ENCODE data around the gene CNTN4. TPM values are rescaled to one million over a fixed set of nuclear protein-coding genes. Genes with fewer than 3 reads are reported as not detected.
A peak's percentile ranks its signal among the peaks of the same experiment; 100 is the strongest.
"Not testable (repeated sequence)": the region's sequence is repeated elsewhere in the genome, so short reads cannot be mapped to it uniquely, and the experiment has no call there.

Gene CNTN4
- total RNA-seq, result 37.5 TPM

DNA sequence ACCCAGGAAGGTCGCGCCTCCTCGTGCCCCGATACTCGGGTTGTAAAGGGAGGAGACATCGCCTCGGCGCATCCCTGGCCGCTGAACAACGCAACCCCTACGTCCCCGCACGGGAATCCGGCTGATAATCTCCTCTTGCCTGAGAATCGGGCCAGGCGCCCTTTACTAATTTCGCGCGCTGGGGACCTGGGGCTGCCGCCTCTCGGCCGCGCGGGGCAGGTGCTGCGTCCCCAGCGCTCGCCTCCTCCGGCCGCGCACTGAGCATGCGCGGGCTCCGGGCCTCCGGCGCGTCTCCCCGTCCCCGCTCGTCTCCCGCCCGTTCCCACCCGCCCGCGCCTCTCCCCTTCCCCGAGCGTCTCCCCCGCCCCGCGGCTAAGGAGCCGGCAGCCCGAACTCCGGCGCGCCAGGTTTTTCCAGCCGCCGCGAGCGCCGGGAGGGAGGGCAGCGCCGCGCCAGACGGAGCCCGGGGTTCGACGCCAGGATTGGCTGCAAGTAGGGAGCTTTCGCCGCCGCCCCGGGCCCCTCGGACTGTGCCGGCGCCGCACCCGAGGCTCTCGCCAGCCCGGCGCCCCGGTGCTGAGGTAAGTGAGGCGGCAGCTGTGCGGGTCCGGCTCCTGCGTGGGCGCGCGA lies at the start of gene CNTN4:
CNTN4 (plus strand) TSS at position 469 of the 630 bp plus-strand sequence.
- H3K4me3 ChIP-seq, result peak within 1 kb of the TSS; percentile 51 to 77
- no peaks in the 10 kb centered on the region for H3K27me3 ChIP-seq
- H3K4me1 ChIP-seq, result no peaks in the 10 kb centered on the region
- peak; percentile 23 to 88 for DNase-seq (ENCODE audit: low spot score in 2 of 2)
- intact Hi-C loops (cut with DNase I), result loop anchor here (1.0 to 10.0 kb wide), 2 partner anchors 19 to 1026 kb away; partner anchors contain the start of gene TRNT1
- TF ChIP-seq, protein P1, sequence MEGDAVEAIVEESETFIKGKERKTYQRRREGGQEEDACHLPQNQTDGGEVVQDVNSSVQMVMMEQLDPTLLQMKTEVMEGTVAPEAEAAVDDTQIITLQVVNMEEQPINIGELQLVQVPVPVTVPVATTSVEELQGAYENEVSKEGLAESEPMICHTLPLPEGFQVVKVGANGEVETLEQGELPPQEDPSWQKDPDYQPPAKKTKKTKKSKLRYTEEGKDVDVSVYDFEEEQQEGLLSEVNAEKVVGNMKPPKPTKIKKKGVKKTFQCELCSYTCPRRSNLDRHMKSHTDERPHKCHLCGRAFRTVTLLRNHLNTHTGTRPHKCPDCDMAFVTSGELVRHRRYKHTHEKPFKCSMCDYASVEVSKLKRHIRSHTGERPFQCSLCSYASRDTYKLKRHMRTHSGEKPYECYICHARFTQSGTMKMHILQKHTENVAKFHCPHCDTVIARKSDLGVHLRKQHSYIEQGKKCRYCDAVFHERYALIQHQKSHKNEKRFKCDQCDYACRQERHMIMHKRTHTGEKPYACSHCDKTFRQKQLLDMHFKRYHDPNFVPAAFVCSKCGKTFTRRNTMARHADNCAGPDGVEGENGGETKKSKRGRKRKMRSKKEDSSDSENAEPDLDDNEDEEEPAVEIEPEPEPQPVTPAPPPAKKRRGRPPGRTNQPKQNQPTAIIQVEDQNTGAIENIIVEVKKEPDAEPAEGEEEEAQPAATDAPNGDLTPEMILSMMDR (IDR thresholded peaks at IDR 0.05), result peak; percentile 32 to 57 (median 47)
- no peaks in the 10 kb centered on the region for H3K9me3 ChIP-seq
- no peaks in the 10 kb centered on the region for H3K36me3 ChIP-seq
- H3K27ac ChIP-seq, result peak within 1 kb of the TSS; percentile 82 to 93

DNA sequence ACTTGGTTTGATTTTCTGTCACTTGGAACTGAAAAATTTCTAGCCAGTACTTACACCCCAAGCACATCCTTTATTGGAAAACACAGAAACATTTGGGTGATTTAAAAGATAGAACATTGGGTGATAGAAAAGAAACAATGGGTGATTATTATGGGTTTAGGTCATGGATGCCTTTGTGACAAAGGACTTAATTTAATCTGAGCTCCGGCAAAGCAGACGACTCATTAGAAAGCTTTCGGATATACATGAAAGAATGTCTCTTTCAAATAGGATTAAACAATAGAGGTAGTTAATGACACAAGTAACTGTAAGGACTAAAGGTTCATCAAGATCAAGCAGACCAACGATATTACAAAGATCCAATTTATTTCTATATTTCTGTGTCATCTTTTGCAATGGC lies 37.3 kb upstream of the CNTN4 start:
- H3K36me3 ChIP-seq, result no peaks in the 10 kb centered on the region
- TF ChIP-seq, protein P1 (IDR thresholded peaks at IDR 0.05), result no peak
- DNase-seq (ENCODE audit: low spot score in 2 of 2), result no peak
- H3K4me1 ChIP-seq, result no peaks in the 10 kb centered on the region
- no peaks in the 10 kb centered on the region for H3K27me3 ChIP-seq
- intact Hi-C loops (cut with DNase I), result no loop called here
- no peak overlapping the region for H3K27ac ChIP-seq
- no peak overlapping the region for H3K4me3 ChIP-seq
- no peaks in the 10 kb centered on the region for H3K9me3 ChIP-seq

DNA sequence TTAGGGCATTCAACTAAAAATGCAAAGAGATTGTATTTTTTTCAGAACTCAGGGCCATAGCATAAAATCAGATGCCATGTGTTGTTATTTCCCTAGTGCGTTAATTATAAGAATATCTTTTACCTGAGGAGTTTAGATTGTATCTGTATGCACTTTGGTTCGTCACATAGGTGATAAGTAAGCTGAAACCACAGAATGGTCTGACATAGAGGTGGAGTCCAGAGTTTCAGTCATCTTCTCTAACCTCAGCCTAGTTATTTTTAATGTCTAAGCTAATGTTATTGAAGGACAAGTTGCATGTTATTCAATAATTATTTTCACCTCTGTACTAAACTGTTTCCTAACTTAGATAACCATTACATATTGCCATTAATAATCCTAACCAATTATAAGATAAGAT lies 27.1 kb upstream of the CNTN4 start:
- intact Hi-C loops (cut with DNase I), result no loop called here
- DNase-seq (ENCODE audit: low spot score in 2 of 2), result no peak
- TF ChIP-seq, protein P1 (IDR thresholded peaks at IDR 0.05), result no peak
- Histone ChIP-seq H3K27ac (peak overlapping the region; percentile 29 to 55), H3K9me3 (no peaks in the 10 kb centered on the region), H3K27me3 (no peaks in the 10 kb centered on the region), H3K36me3 (no peaks in the 10 kb centered on the region), H3K4me3 (no peak overlapping the region), H3K4me1 (peaks cover 0 to 10% of the 10 kb centered on the region in 2 donors)

DNA sequence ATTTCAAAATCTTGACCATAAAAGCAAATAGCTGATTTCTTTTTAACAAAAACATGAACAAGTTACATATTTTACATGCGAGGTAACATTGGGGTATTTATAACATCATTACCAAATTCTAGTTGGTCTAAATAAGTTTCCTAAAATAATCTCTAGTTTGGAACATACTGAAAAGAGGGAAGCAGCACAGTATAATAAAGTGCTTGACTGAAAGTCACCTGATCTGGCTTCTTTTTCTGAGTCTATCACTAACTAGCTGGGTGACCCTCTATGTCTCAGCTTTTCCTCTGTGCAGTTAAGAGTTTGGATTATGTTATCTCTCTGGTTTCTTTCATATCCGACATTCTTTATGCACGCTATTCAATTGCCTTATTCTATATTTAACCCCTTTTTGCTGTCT lies 19.8 kb upstream of the CNTN4 start:
- no peak for DNase-seq (ENCODE audit: low spot score in 2 of 2)
- intact Hi-C loops (cut with DNase I), result loop anchor here (1.0 kb wide), 1 partner anchor 19 kb away; the partner anchor contains the start of gene CNTN4
- no peak overlapping the region for H3K4me3 ChIP-seq
- H3K4me1 ChIP-seq, result peaks cover 3 to 15% of the 10 kb centered on the region in 2 donors
- peak overlapping the region; percentile 76 to 84 for H3K27ac ChIP-seq
- no peaks in the 10 kb centered on the region for H3K27me3 ChIP-seq
- TF ChIP-seq, protein P1 (IDR thresholded peaks at IDR 0.05), result no peak
- H3K9me3 ChIP-seq, result no peaks in the 10 kb centered on the region
- H3K36me3 ChIP-seq, result no peaks in the 10 kb centered on the region

DNA sequence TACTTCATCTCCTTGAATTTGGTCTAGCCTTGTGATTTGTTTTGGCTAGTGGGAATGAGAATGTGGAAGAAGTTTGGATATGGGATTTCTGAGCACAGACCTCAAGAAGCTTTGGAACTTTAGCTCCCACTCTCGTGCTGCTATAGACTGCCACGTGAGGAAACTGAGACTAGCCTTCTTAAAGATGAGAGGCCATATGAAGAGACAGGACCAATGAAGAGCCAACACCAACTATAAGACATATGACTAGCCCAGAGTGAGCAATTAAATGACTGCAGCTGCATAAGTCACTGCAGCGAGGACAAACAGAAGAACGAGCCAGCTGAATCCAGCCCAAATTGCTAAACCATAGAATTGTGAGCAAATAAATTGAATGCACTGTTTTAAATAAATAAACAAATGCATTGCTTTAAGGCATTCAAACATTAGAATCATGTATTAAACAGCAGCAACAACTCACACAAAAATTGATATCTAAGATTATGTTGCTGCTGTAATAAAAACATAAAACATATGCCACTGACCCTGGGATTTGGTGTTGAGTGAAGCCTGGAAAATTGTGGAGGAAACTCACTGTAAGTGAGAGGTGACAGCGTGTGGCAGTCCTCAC lies 15.7 kb upstream of the CNTN4 start:
- Histone ChIP-seq H3K27ac (no peak overlapping the region), H3K9me3 (no peaks in the 10 kb centered on the region), H3K4me1 (peaks cover 3 to 15% of the 10 kb centered on the region in 2 donors), H3K4me3 (no peak overlapping the region), H3K36me3 (no peaks in the 10 kb centered on the region), H3K27me3 (no peaks in the 10 kb centered on the region)
- TF ChIP-seq, protein P1 (IDR thresholded peaks at IDR 0.05), result no peak
- DNase-seq (ENCODE audit: low spot score in 2 of 2), result no peak
- intact Hi-C loops (cut with DNase I), result no loop called here

DNA sequence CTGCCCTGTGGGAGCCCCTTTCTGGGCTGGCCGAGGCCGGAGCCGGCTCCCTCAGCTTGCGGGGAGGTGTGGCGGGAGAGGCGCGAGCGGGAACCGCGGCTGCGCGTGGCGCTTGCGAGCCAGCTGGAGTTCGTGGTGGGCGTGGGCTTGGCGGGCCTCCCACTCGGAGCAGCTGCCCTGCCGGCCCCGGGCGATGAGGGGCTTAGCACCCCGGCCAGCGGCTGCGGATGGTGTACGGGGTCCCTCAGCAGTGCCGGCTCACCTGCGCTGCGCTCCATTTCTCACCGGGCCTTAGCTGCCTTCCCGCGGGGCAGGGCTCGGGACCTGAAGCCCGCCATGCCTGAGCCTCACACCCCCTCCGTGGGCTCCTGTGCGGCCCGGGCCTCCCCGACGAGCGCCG lies 15.1 kb upstream of the CNTN4 start:
- H3K4me1 ChIP-seq, result peaks cover 3 to 15% of the 10 kb centered on the region in 2 donors
- H3K27me3 ChIP-seq; DNase-seq (ENCODE audit: low spot score in 2 of 2); H3K36me3 ChIP-seq; H3K4me3 ChIP-seq; H3K9me3 ChIP-seq; intact Hi-C loops (cut with DNase I); H3K27ac ChIP-seq: not testable (repeated sequence)
